ENCODE data around the gene DOK7. TPM values are rescaled to one million over a fixed set of nuclear protein-coding genes. Genes with fewer than 3 reads are reported as not detected.
A peak's percentile ranks its signal among the peaks of the same experiment; 100 is the strongest.

Gene DOK7
- total RNA-seq, 2 donors from 2014 or later, result 6.3 to 7.0 TPM

DNA sequence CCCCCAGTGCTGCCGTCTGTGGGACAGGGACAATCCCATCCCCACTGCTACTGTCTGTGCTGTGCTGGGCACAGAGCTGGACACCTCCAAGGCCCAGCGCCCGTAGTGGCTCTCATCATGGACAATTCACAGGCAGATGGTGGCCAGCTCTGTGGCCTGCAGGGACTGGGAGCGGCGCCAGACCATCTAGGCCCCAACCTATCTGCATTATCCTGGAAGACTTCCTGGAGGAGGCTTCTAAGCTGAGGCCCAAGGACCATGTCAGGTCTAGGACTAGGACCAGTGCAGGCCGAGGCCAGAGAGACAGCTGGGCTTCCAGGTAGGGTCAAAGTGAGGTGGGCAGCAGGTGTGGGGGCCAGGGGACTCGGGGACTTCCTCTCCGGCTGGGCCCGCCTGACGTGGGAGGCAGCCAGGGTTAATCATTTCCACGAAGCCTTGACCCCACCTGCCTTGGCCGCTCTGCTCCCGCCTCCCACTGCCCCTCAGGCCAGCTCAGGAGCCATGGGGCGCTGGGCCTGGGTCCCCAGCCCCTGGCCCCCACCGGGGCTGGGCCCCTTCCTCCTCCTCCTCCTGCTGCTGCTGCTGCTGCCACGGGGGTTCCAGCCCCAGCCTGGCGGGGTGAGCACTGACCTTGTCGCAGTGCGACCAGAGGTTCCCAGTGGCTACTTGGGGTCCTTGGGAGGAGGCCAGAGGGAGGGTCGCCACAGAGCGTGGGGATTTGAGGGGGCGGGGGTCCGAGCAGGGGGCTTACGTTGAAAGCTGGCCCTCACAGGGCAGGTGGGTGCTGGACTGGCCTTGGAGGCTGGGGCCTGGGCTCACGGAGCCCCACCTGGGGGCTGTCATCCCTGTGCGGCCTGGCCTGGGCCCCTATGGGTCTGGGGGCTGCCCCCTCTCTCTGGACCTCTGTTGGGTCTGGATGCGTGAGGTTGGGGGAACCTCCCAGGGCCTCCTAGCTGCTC is 21.3 kb upstream of the DOK7 start, which contains the start of gene HGFAC:
Gene HGFAC, plus strand, starts transcription at position 468 of the 959 bp plus-strand sequence. Its CDS starts 34 bp downstream, at position 502.
- no peak for DNase-seq
- ATAC-seq, result no peak

GRCh38 chr4:3442460-3442958 is 20.6 kb upstream of the DOK7 start:
- no peak for ATAC-seq
- Histone ChIP-seq H3K36me3 (replicated peaks in 1 of 2; ENCODE audit: insufficient read depth in 1 of 2, low read depth in 2 of 2) (no peaks in the 10 kb centered on the region), H3K4me3 (no peak overlapping the region), H3K27me3 (no peaks in the 10 kb centered on the region), H3K9me3 (no peaks in the 10 kb centered on the region), H3K4me1 (peaks cover 6% of the 10 kb centered on the region), H3K27ac (no peak overlapping the region)
- intact Hi-C loops (cut with DNase I), result no loop called here
- 84% methylated on average over 11 of the region's 14 CpGs; no CpG with 5 or more reads in 1 of the 2 donors for WGBS, 2 donors
- no peak for DNase-seq
- no peak for TF ChIP-seq POLR2A (IDR thresholded peaks at IDR 0.05)
- TF ChIP-seq, protein P1, sequence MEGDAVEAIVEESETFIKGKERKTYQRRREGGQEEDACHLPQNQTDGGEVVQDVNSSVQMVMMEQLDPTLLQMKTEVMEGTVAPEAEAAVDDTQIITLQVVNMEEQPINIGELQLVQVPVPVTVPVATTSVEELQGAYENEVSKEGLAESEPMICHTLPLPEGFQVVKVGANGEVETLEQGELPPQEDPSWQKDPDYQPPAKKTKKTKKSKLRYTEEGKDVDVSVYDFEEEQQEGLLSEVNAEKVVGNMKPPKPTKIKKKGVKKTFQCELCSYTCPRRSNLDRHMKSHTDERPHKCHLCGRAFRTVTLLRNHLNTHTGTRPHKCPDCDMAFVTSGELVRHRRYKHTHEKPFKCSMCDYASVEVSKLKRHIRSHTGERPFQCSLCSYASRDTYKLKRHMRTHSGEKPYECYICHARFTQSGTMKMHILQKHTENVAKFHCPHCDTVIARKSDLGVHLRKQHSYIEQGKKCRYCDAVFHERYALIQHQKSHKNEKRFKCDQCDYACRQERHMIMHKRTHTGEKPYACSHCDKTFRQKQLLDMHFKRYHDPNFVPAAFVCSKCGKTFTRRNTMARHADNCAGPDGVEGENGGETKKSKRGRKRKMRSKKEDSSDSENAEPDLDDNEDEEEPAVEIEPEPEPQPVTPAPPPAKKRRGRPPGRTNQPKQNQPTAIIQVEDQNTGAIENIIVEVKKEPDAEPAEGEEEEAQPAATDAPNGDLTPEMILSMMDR (IDR thresholded peaks at IDR 0.05), result no peak

More for the DNA sequence above, 21.3 kb upstream of the DOK7 start, which contains the start of gene HGFAC:
- Histone ChIP-seq H3K4me3 (no peak within 1 kb of the TSS), H3K27ac (no peak within 1 kb of the TSS), H3K4me1 (peaks cover 6% of the 10 kb centered on the region), H3K9me3 (no peaks in the 10 kb centered on the region), H3K27me3 (no peaks in the 10 kb centered on the region), H3K36me3 (replicated peaks in 1 of 2; ENCODE audit: insufficient read depth in 1 of 2, low read depth in 2 of 2) (no peaks in the 10 kb centered on the region)
- intact Hi-C loops (cut with DNase I), result no loop called here
- WGBS, 2 donors, result 76 to 79% methylated on average over 9 to 27 of the region's 27 CpGs
- no peak for TF ChIP-seq POLR2A (IDR thresholded peaks at IDR 0.05)
- TF ChIP-seq, protein P1 (IDR thresholded peaks at IDR 0.05), result no peak

GRCh38 chr4:3442959-3443749 is 20.0 kb upstream of the DOK7 start:
- TF ChIP-seq, protein P1 (IDR thresholded peaks at IDR 0.05), result peak; percentile 80 to 98 (median 91)
- no peak for TF ChIP-seq POLR2A (IDR thresholded peaks at IDR 0.05)
- Histone ChIP-seq H3K4me3 (no peak overlapping the region), H3K27me3 (no peaks in the 10 kb centered on the region), H3K9me3 (no peaks in the 10 kb centered on the region), H3K36me3 (replicated peaks in 1 of 2; ENCODE audit: insufficient read depth in 1 of 2, low read depth in 2 of 2) (no peaks in the 10 kb centered on the region), H3K27ac (no peak overlapping the region), H3K4me1 (peaks cover 6% of the 10 kb centered on the region)
- WGBS, 2 donors, result 45% methylated on average over 27 of the region's 36 CpGs; no CpG with 5 or more reads in 1 of the 2 donors
- DNase-seq (peak in 3 of 4 donors; percentile 32 to 64 (median 57)), ATAC-seq (peak; percentile 61)
- intact Hi-C loops (cut with DNase I), result no loop called here

DNA sequence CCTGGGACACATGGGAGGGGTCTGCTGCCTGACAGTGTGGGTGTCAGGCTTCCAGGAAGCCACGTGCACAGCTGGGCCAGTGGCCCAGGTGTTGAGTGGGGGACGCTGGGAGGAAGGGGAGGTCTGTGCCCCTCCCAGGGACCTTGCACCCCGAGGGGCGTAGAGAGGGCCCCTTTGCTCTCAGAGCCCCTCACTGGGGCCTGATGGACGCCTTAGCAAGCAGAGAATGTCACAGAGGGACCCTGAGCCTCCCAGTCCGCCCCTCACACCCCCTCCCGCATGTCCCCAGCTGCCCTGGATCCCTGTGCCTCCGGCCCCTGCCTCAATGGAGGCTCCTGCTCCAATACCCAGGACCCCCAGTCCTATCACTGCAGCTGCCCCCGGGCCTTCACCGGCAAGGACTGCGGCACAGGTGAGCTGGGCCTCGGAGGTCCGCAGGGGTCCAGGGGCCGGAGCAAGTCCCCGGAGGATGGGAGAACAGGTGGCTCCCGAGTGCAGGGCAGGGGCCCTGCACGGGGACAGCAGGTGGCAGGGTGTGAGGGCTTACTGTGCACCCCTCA is 19.3 kb upstream of the DOK7 start:
- TF ChIP-seq, protein P1 (IDR thresholded peaks at IDR 0.05), result peak in 1 of 7 experiments; percentile 33
- no peak for TF ChIP-seq POLR2A (IDR thresholded peaks at IDR 0.05)
- no peak overlapping the region for H3K4me3 ChIP-seq
- no peaks in the 10 kb centered on the region for H3K9me3 ChIP-seq
- no peaks in the 10 kb centered on the region for H3K36me3 ChIP-seq (replicated peaks in 1 of 2; ENCODE audit: insufficient read depth in 1 of 2, low read depth in 2 of 2)
- ATAC-seq (no peak), DNase-seq (no peak)
- H3K4me1 ChIP-seq, result peaks cover 6% of the 10 kb centered on the region
- H3K27me3 ChIP-seq, result no peaks in the 10 kb centered on the region
- intact Hi-C loops (cut with DNase I), result no loop called here
- 59 to 78% methylated on average over 6 to 17 of the region's 17 CpGs for WGBS, 2 donors
- H3K27ac ChIP-seq, result no peak overlapping the region

Data from body of pancreas (tissue), 4 donors.